Measurements from ENCODE around the gene PNPLA5.

DNA sequence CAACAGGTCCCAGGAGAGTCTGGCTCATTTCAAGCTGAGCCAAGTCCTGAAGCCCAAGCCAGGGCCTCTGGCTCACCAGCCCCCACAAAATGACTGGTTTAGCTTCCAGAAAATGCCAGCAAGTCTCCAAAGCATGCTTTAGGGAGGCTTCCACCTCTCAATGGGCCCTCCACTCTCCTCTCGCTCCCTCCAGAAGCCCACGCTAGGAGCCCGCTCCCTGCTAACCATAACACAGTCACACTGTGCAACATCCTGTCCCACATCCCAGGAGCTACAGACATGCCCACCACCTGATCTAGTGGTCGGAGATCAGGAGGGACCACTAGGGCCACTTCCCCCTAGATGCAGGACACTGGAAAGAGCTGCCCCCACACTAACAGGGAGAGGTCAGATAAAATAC, 36.4 kb downstream of the PNPLA5 start:
- TF ChIP-seq, protein P1, sequence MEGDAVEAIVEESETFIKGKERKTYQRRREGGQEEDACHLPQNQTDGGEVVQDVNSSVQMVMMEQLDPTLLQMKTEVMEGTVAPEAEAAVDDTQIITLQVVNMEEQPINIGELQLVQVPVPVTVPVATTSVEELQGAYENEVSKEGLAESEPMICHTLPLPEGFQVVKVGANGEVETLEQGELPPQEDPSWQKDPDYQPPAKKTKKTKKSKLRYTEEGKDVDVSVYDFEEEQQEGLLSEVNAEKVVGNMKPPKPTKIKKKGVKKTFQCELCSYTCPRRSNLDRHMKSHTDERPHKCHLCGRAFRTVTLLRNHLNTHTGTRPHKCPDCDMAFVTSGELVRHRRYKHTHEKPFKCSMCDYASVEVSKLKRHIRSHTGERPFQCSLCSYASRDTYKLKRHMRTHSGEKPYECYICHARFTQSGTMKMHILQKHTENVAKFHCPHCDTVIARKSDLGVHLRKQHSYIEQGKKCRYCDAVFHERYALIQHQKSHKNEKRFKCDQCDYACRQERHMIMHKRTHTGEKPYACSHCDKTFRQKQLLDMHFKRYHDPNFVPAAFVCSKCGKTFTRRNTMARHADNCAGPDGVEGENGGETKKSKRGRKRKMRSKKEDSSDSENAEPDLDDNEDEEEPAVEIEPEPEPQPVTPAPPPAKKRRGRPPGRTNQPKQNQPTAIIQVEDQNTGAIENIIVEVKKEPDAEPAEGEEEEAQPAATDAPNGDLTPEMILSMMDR (IDR thresholded peaks at IDR 0.05): no peak
- no peak for TF ChIP-seq POLR2A (IDR thresholded peaks at IDR 0.05)
